Panc1 (cell line): Measurements from ENCODE around the gene PPP2R5A. TPM values are rescaled to one million over a fixed set of nuclear protein-coding genes. Genes with fewer than 3 reads are reported as not detected.

Source experiments
- ATAC-seq: fragments of 200-7000 bp; cut with Tn5 transposase; 2 replicates; pipeline ENCODE4 v1.9.1; 2020; ENCODE audit warnings: mild to moderate bottlenecking, moderate library complexity
- BruUV-seq: library from RNA; stranded (reverse); fragments of 400-500 nt; replicated peaks from 2 replicates; lab custom pipeline; 2021; lab: Mats Ljungman, UMichigan
- CTCF ChIA-PET: fragments of 300-600 bp; sonication (Branson Sonifier 250); formaldehyde crosslinking; loops from one replicate; lab custom pipeline; 2022; ENCODE audit warnings: antibody characterized with exemption; lab: Charles Lee
- POLR2A ChIA-PET: fragments of 300-600 bp; sonication (Branson Sonifier 250); formaldehyde crosslinking; loops from one replicate; lab custom pipeline; 2022; ENCODE audit warnings: antibody characterized with exemption; lab: Charles Lee
- DNase-seq: peaks from one replicate; pipeline ENCODE4 v3.0.0-alpha.2; 2010; ENCODE audit warnings: low read depth, low spot score
- H3K27ac ChIP-seq: 2 replicates; pipeline ENCODE4 v1.5.1; 2011; ENCODE audit warnings: mild to moderate bottlenecking, low read length, inconsistent platforms
- H3K27me3 ChIP-seq: fragments of 200-500 bp; sonication (Bioruptor generic); 2 replicates; pipeline ENCODE4 v1.6.0; 2014; ENCODE audit warnings: low read length, inconsistent platforms; ENCODE audit not compliant: control insufficient read depth, insufficient read depth
- H3K36me3 ChIP-seq: fragments of 200-500 bp; sonication (Bioruptor generic); 2 replicates; pipeline ENCODE4 v1.5.1; 2014; ENCODE audit warnings: inconsistent platforms, mild to moderate bottlenecking, low read length, moderate library complexity; ENCODE audit not compliant: control insufficient read depth, insufficient read depth
- H3K4me1 ChIP-seq: 2 replicates; pipeline ENCODE4 v1.5.1; 2011; ENCODE audit warnings: inconsistent platforms, mild to moderate bottlenecking, low read length, moderate library complexity; ENCODE audit not compliant: control insufficient read depth, insufficient read depth
- H3K4me3 ChIP-seq, 2 experiments: 2 replicates each; pipeline ENCODE4 v1.5.1; 2011 to 2012; ENCODE audit warnings: low read depth in 2 of 2, low read length in 2 of 2, mild to moderate bottlenecking in 2 of 2, inconsistent platforms in 1 of 2, moderate library complexity in 1 of 2
- H3K9me3 ChIP-seq: fragments of 200-500 bp; sonication (Bioruptor generic); 2 replicates; pipeline ENCODE4 v1.5.1; 2014; ENCODE audit warnings: low read depth, mild to moderate bottlenecking, inconsistent platforms, low read length, moderate library complexity; ENCODE audit not compliant: control insufficient read depth, insufficient read depth
- POLR2AphosphoS5 ChIP-seq: IDR thresholded peaks from 2 replicates; pipeline ENCODE4 v1.6.1; 2012; ENCODE audit warnings: mild to moderate bottlenecking, low read depth, low read length, moderate library complexity
- SIN3A ChIP-seq: IDR thresholded peaks from 2 replicates; pipeline ENCODE4 v1.6.1; 2012; ENCODE audit warnings: low read depth, mild to moderate bottlenecking, low read length, moderate library complexity, borderline replicate concordance; ENCODE audit not compliant: insufficient read depth
- TCF7L2 ChIP-seq: IDR thresholded peaks from 2 replicates; pipeline ENCODE4 v1.6.1; 2011; ENCODE audit warnings: mild to moderate bottlenecking, low read depth, low read length, inconsistent platforms
- in situ Hi-C: cut with HindIII; loops from 2 replicates; pipeline ENCODE4 v1.10.0; 2016; ENCODE audit warnings: low sequenced_read_pairs, low pct_unique_long_range_greater_than_20kb
- intact Hi-C: fragments of 100-400 bp; cut with micrococcal nuclease; formaldehyde crosslinking; loops from one replicate; pipeline ENCODE4 v1.10.0; 2022; ENCODE audit not compliant: unreplicated experiment
- total RNA-seq: library from RNA; stranded (reverse); gene quantifications from one replicate; pipeline ENCODE4 v1.2.1, GENCODE V29; 2021; ENCODE audit not compliant: unreplicated experiment
- TF ChIP-seq, protein P1 (sequence below), 2 experiments: IDR thresholded peaks; 2 replicates each; pipeline ENCODE4 v1.6.1; 2011 to 2012; ENCODE audit warnings: low read depth in 2 of 2, control low read depth in 1 of 2, low read length in 1 of 2, mild to moderate bottlenecking in 1 of 2, moderate library complexity in 1 of 2; ENCODE audit not compliant: insufficient read depth in 1 of 2
- TF ChIP-seq, protein P2 (sequence below): fragments of 450-650 bp; IDR thresholded peaks from 2 replicates; pipeline ENCODE4 v1.5.1; 2017; ENCODE audit warnings: mild to moderate bottlenecking

PPP2R5A gene
- total RNA-seq, 1 experiment from 2014 or later = 44.3 TPM

DNA sequence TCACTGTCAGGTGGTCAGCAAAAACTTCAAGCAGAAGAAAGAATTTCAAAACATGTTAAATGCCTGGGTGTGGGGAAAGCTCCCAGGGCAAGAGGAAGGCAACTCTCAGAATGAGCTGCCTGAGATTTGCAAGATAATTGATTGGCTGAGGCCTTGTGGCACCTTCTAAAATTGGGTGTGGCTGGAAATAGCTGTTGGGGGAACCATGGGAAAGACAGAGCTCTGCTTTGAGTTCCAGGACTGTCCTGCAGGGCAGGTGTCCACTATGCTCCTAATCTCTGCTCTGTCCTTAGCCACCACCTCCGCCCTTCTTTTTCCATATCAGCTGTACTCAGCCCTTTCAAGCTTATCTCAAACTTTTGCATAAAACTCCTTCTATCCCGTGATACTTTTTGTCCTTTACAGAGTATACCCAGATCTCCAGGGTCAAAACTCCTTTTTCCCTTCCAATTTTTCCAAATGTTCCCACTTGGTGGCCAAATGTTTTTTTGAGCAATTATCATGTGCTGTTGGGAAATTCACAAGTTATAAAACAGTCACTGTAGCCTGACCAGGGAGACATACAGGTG, 23.8 kb upstream of the PPP2R5A start:
- Histone ChIP-seq H3K4me1 (no peaks in the 10 kb centered on the region), H3K27me3 (no peaks in the 10 kb centered on the region; the same call in 1 of the 2 replicates), H3K4me3 (no peak overlapping the region), H3K27ac (no peak overlapping the region), H3K36me3 (no peaks in the 10 kb centered on the region; the same call in 1 of the 2 replicates), H3K9me3 (no peaks in the 10 kb centered on the region)
- in situ Hi-C loops = no loop called here
- intact Hi-C loops = no loop called here
- DNase-seq (no peak), ATAC-seq (no peak)
- BruUV-seq = no TSS peak
- TF ChIP-seq SIN3A (no peak), TCF7L2 (no peak), POLR2AphosphoS5 (no peak)
- TF ChIP-seq, protein P1, sequence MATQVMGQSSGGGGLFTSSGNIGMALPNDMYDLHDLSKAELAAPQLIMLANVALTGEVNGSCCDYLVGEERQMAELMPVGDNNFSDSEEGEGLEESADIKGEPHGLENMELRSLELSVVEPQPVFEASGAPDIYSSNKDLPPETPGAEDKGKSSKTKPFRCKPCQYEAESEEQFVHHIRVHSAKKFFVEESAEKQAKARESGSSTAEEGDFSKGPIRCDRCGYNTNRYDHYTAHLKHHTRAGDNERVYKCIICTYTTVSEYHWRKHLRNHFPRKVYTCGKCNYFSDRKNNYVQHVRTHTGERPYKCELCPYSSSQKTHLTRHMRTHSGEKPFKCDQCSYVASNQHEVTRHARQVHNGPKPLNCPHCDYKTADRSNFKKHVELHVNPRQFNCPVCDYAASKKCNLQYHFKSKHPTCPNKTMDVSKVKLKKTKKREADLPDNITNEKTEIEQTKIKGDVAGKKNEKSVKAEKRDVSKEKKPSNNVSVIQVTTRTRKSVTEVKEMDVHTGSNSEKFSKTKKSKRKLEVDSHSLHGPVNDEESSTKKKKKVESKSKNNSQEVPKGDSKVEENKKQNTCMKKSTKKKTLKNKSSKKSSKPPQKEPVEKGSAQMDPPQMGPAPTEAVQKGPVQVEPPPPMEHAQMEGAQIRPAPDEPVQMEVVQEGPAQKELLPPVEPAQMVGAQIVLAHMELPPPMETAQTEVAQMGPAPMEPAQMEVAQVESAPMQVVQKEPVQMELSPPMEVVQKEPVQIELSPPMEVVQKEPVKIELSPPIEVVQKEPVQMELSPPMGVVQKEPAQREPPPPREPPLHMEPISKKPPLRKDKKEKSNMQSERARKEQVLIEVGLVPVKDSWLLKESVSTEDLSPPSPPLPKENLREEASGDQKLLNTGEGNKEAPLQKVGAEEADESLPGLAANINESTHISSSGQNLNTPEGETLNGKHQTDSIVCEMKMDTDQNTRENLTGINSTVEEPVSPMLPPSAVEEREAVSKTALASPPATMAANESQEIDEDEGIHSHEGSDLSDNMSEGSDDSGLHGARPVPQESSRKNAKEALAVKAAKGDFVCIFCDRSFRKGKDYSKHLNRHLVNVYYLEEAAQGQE (IDR thresholded peaks at IDR 0.05; ENCODE audit: insufficient read depth in 1 of 2, low read depth in 2 of 2, low read length in 1 of 2) = no peak
- TF ChIP-seq, protein P2, sequence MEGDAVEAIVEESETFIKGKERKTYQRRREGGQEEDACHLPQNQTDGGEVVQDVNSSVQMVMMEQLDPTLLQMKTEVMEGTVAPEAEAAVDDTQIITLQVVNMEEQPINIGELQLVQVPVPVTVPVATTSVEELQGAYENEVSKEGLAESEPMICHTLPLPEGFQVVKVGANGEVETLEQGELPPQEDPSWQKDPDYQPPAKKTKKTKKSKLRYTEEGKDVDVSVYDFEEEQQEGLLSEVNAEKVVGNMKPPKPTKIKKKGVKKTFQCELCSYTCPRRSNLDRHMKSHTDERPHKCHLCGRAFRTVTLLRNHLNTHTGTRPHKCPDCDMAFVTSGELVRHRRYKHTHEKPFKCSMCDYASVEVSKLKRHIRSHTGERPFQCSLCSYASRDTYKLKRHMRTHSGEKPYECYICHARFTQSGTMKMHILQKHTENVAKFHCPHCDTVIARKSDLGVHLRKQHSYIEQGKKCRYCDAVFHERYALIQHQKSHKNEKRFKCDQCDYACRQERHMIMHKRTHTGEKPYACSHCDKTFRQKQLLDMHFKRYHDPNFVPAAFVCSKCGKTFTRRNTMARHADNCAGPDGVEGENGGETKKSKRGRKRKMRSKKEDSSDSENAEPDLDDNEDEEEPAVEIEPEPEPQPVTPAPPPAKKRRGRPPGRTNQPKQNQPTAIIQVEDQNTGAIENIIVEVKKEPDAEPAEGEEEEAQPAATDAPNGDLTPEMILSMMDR = no peak
- POLR2A ChIA-PET = no interaction called here
- CTCF ChIA-PET = no interaction called here

DNA sequence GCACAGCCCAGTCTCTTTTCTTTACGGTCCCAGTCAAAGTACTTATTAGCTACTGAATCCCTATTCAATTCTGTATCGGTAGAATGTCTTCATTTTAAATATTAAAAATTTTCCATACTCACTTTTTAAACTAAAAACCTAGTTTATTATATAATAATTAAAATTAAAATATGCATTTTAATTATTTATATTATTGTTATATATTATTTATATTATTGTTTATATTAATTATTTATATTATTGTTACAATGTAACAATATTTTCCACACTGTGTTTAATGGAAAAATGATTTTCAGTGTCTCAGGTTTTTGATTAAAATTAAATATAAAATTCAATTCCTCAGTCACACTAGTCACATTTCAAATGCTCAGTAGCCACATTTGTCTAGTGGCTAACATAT, 18.2 kb upstream of the PPP2R5A start:
- ChIA-PET CTCF (no interaction called here), POLR2A (no interaction called here)
- Histone ChIP-seq H3K4me1 (no peaks in the 10 kb centered on the region), H3K27me3 (peaks cover 16% of the 10 kb centered on the region; the same call in 1 of the 2 replicates), H3K27ac (no peak overlapping the region), H3K4me3 (no peak overlapping the region), H3K9me3 (no peaks in the 10 kb centered on the region), H3K36me3 (no peaks in the 10 kb centered on the region; the same call in 1 of the 2 replicates)
- intact Hi-C loops (no loop called here), in situ Hi-C loops (no loop called here)
- TF ChIP-seq POLR2AphosphoS5 = no peak
- TF ChIP-seq, protein P2 = no peak
- TF ChIP-seq, protein P1 (IDR thresholded peaks at IDR 0.05; ENCODE audit: insufficient read depth in 1 of 2, low read depth in 2 of 2, low read length in 1 of 2) = no peak
- no peak for TF ChIP-seq SIN3A
- TF ChIP-seq TCF7L2 = no peak
- no peak for ATAC-seq
- DNase-seq = no peak
- no TSS peak for BruUV-seq
